Ovary (tissue), 3 donors: ENCODE results near the gene ACAN.

Experiments used
- CTCF ChIP-seq, 3 donors: fragments of 450-650 bp in 2 of 3; fragments of 200-600 bp in 1 of 3; IDR thresholded peaks; one replicate each; pipeline versions ENCODE4 v1.5.1 to v1.8.0; 2016 to 2022; ENCODE audit warnings: antibody characterized with exemption in 3 of 3, mild to moderate bottlenecking in 1 of 3
- POLR2A ChIP-seq: fragments of 450-650 bp; IDR thresholded peaks from one replicate; pipeline ENCODE4 v1.6.1; 2017; ENCODE audit warnings: antibody characterized with exemption, mild to moderate bottlenecking, moderate library complexity
- donor health status: DM: no; HTN: no; CAD: no.

DNA sequence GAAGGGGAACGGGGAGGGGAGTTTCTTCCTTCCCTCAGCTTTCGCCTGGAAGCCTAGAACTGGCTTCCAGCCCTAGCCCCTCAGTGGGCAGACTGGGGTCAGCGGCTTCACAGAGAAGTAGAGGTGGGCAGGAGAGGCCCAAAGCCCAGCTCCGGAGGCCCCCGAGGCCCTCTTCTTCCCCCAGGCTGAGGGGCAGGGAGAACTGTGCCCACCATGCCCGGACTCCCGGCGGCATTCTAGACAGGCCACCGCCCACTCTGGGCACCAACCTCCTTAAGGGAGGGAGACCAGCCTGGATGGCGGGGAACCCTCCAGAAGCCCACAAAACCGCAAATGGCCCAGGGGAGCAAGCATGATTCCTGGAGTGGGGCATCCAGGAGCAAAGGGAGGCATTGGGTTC, 74.2 kb downstream of the ACAN start:
- TF ChIP-seq CTCF (IDR thresholded peaks at IDR 0.05) = no peak
- no peak for TF ChIP-seq POLR2A
